Skeletal muscle tissue (tissue), 4 donors: ENCODE data around the gene LRRFIP1. TPM values are rescaled to one million over a fixed set of nuclear protein-coding genes. Genes with fewer than 3 reads are reported as not detected.

Experiments used
- H3K27ac ChIP-seq: one replicate; pipeline ENCODE4 v1.7.0; 2013; ENCODE audit warnings: mild to moderate bottlenecking, low read depth, low read length, inconsistent platforms
- H3K27me3 ChIP-seq, 3 donors: one replicate each; pipeline ENCODE4 v1.7.0; 2013; ENCODE audit warnings: low read length in 3 of 3; ENCODE audit not compliant: control insufficient read depth in 3 of 3, insufficient read depth in 3 of 3
- H3K36me3 ChIP-seq, 3 donors: one replicate each; pipeline ENCODE4 v1.7.0; 2013; ENCODE audit warnings: low read length in 3 of 3; ENCODE audit not compliant: control insufficient read depth in 3 of 3, insufficient read depth in 3 of 3
- H3K4me1 ChIP-seq, 3 donors: one replicate each; pipeline ENCODE4 v1.7.0; 2013; ENCODE audit warnings: low read length in 3 of 3, mild to moderate bottlenecking in 3 of 3; ENCODE audit not compliant: control insufficient read depth in 3 of 3, insufficient read depth in 3 of 3
- H3K4me3 ChIP-seq, 3 donors: one replicate each; pipeline ENCODE4 v1.7.0; 2013; ENCODE audit warnings: low read length in 3 of 3
- H3K9ac ChIP-seq, 3 donors: one replicate each; pipeline ENCODE4 v1.7.0; 2013; ENCODE audit warnings: low read length in 3 of 3, mild to moderate bottlenecking in 3 of 3, moderate library complexity in 2 of 3, low read depth in 1 of 3
- H3K9me3 ChIP-seq, 3 donors: one replicate each; pipeline ENCODE4 v1.7.0; 2013; ENCODE audit warnings: low read length in 3 of 3; ENCODE audit not compliant: control insufficient read depth in 3 of 3
- total RNA-seq: library from RNA; depleted of rRNA; stranded (reverse); fragments of >200 nt; gene quantifications from one replicate; pipeline ENCODE4 v1.2.3, GENCODE V29; 2014
- donor health status: Osteomylitis.

The LRRFIP1 gene
- total RNA-seq, 1 donor from 2014 or later = 65.8 TPM

DNA sequence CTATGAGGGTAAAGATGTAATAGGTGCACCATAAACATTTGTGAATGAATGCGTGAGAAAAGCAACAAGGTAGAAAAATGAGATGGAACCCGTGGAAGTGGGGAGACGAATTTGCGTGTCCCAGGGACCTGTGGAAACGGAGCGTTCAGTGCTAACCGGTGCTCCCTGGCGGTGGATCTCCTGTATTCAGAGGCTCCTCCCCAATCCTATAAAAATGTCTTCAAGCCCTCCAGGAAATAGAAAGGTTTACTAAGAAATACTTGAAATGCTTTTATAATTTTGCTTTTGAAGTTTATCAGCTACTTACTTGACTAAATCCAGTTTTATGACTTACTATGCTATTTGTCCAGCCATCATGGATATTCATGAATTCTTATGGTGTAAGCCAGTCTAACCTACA lies 108.4 kb downstream of the LRRFIP1 start:
- Histone ChIP-seq H3K27ac (peak overlapping the region; percentile 32), H3K9ac (no peak overlapping the region), H3K4me3 (no peak overlapping the region), H3K9me3 (no peaks in the 10 kb centered on the region), H3K27me3 (no peaks in the 10 kb centered on the region), H3K4me1 (peaks cover 69 to 81% (median 77%) of the 10 kb centered on the region in 3 donors), H3K36me3 (peaks cover 3 to 15% (median 11%) of the 10 kb centered on the region in 3 donors)

DNA sequence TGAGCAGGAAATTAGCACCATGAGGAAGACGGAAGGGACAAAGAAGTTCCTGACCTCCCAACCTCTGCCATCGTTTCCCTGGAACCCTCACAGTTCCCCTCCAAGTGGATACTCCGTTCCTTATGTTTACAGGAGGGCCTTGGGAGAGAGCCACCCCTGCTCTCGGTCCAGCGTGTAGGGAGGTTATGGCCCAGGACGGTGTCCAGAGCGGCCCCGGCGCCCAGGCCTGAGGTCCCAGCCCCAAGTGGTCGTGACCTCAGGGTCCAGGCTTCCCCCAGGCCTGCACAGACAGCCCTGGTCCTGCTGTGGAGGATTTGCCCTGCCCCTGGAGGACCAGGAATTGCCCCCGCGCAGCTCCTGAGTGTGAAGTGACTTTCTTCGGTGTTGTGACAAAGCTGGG lies 109.4 kb downstream of the LRRFIP1 start:
- no peaks in the 10 kb centered on the region for H3K9me3 ChIP-seq
- no peak overlapping the region for H3K4me3 ChIP-seq
- no peaks in the 10 kb centered on the region for H3K27me3 ChIP-seq
- H3K9ac ChIP-seq = peak overlapping the region in 1 of 3 donors; percentile 34
- peaks cover 3 to 18% (median 11%) of the 10 kb centered on the region in 3 donors for H3K36me3 ChIP-seq
- H3K27ac ChIP-seq = peak overlapping the region; percentile 88
- peaks cover 66 to 78% (median 72%) of the 10 kb centered on the region in 3 donors for H3K4me1 ChIP-seq

DNA sequence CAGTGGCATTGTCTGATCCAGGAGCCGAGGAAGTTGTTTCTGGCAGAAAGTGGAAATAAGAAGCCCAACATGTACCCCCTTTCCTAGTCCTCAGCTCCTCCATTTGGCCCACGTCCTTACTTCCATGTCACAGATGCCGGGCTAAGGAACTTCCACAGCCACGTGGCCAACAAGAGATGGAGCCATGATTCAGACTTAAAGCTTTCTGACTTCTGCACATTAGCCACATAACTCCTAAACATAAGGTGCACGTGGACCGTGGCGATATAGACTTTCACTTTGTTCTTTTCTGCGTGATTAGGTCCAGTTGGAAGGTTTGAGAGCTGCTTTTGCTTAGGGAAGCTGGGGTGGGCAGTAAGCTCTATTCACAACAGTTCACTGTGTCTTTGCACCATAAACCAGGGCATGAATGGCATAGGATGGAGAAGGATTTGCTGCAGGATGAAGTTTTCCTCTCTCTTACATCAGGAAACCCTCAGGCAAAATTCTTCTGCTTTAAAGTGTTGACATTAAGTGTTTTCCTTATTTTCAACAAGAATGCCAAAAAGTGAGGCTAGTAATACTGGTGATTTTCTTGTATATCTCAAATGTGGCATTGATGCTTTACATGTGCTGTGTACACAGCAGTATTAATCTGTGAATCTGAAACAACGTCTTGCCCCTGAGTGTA lies 109.9 kb downstream of the LRRFIP1 start:
- Histone ChIP-seq H3K27ac (peak overlapping the region; percentile 88), H3K36me3 (peaks cover 3 to 18% (median 11%) of the 10 kb centered on the region in 3 donors), H3K9ac (peak overlapping the region in 1 of 3 donors; percentile 34), H3K27me3 (no peaks in the 10 kb centered on the region), H3K9me3 (no peaks in the 10 kb centered on the region), H3K4me3 (no peak overlapping the region), H3K4me1 (peaks cover 66 to 77% (median 73%) of the 10 kb centered on the region in 3 donors)

DNA sequence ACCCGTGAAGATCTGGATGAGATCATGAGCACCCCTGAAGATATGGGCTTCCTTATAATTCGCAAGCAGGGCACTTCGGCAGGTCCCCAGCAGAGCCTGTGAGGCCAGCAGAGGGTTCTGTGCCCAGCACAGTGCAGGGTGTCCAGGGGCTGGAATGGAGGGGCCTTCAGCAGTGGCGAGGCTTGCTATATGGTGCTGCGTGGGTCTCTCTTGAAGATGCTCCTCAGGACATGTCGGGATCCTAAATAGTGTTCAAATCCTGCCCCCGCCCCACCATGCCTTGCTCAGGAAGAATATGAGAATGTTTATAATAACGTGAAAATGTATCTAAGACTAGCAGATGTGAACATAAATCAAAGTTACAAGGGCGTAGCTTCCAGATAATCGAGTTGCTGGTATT lies 110.9 kb downstream of the LRRFIP1 start:
- H3K27me3 ChIP-seq = no peaks in the 10 kb centered on the region
- no peaks in the 10 kb centered on the region for H3K9me3 ChIP-seq
- H3K4me1 ChIP-seq = peaks cover 61 to 74% (median 72%) of the 10 kb centered on the region in 3 donors
- no peak overlapping the region for H3K4me3 ChIP-seq
- peaks cover 4 to 18% (median 11%) of the 10 kb centered on the region in 3 donors for H3K36me3 ChIP-seq
- H3K27ac ChIP-seq = peak overlapping the region; percentile 88
- H3K9ac ChIP-seq = peak overlapping the region in 2 of 3 donors; percentile 63 to 74

DNA sequence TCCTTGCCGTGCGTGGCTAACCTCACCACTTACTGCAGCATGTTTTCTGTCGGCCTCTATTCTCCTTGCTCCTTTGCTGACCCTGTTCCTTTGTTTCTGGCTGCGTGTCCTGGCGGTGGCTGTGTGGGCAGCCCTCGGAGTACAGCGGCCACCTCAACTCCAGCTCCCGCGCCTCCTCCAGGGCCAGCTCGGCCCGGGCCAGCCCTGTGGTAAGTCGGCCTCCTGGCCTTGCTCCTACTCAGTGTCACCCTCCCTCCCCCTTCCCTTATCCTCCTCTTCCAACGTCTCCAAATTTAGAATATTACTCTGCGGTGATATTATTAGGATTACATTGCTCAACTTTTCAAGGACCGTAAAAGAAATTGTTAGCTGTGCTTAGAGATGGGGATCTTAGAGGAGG lies 111.7 kb downstream of the LRRFIP1 start:
- peaks cover 68 to 72% (median 71%) of the 10 kb centered on the region in 3 donors for H3K4me1 ChIP-seq
- H3K27ac ChIP-seq = peak overlapping the region; percentile 88
- H3K9me3 ChIP-seq = no peaks in the 10 kb centered on the region
- H3K36me3 ChIP-seq = peaks cover 5 to 18% (median 15%) of the 10 kb centered on the region in 3 donors
- H3K27me3 ChIP-seq = no peaks in the 10 kb centered on the region
- H3K9ac ChIP-seq = peak overlapping the region; percentile 63 to 74 (median 73)
- H3K4me3 ChIP-seq = peak overlapping the region in 2 of 3 donors; percentile 23 to 24

DNA sequence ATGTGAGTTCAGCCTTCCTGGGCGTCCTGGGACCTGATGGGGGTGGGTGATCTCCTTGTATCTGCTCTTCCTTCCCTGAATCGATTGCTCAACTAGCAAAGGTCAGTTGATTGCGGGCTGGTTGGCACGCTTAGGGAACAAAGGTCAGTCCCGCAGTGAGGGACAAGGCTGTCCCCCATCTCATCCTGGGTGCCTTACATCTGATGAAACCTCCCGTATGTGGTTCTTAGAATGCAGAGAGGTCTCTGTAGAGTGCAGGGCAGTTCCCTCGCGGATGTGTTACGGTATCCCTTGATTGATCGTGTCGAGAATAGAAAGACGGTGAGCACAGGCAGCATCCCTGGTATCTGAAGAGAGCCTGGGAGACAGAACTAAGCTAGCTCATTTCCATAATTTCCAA lies 114.8 kb downstream of the LRRFIP1 start:
- Histone ChIP-seq H3K9me3 (no peaks in the 10 kb centered on the region), H3K4me1 (peaks cover 63 to 67% (median 66%) of the 10 kb centered on the region in 3 donors), H3K36me3 (peaks cover 9 to 16% (median 14%) of the 10 kb centered on the region in 3 donors), H3K27me3 (no peaks in the 10 kb centered on the region), H3K4me3 (no peak overlapping the region), H3K9ac (no peak overlapping the region), H3K27ac (peak overlapping the region; percentile 45)

DNA sequence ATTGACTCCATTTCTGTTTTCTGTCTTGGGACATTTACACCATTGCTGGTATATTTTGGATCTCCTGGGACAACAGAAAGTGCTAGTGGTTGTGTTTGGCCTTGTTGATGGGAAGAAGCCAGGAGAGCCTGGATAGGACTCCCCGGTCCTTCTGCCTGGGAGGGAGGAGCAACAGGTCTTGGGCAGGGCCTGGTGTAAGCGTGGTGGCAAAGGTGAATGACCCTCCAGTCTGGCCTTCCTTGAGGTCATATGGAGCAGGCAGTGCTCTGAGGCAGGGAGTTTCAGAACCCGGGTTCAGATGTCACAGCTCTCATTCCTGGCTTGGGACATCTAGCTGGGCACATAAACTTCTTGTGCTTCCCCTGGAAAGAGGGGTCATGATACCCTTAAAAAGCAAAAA lies 115.2 kb downstream of the LRRFIP1 start:
- Histone ChIP-seq H3K27me3 (no peaks in the 10 kb centered on the region), H3K9me3 (no peaks in the 10 kb centered on the region), H3K9ac (no peak overlapping the region), H3K27ac (peak overlapping the region; percentile 45), H3K4me3 (no peak overlapping the region), H3K36me3 (peaks cover 12 to 19% (median 18%) of the 10 kb centered on the region in 3 donors), H3K4me1 (peaks cover 59 to 63% (median 62%) of the 10 kb centered on the region in 3 donors)

DNA sequence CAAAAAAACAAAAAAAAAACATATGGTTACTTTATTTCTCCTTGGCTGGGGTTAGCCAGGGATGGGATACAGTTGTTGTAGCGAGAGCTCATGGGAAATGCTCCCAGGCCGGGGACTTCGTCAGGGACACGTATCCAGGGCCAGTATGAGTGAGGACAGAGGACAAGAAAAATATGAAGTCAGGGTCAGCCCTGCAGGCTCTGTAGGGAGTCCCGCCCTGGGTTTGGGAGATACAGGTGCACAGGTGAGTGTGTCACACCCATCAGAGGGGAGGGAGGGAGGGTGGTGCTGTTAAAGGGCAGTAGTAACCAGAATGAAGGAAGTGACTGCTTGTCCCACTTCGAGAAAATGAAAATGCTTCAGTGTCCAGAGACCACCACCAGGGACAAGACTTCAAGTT lies 115.6 kb downstream of the LRRFIP1 start:
- Histone ChIP-seq H3K4me1 (peaks cover 55 to 59% (median 58%) of the 10 kb centered on the region in 3 donors), H3K27ac (peak overlapping the region; percentile 45)

DNA sequence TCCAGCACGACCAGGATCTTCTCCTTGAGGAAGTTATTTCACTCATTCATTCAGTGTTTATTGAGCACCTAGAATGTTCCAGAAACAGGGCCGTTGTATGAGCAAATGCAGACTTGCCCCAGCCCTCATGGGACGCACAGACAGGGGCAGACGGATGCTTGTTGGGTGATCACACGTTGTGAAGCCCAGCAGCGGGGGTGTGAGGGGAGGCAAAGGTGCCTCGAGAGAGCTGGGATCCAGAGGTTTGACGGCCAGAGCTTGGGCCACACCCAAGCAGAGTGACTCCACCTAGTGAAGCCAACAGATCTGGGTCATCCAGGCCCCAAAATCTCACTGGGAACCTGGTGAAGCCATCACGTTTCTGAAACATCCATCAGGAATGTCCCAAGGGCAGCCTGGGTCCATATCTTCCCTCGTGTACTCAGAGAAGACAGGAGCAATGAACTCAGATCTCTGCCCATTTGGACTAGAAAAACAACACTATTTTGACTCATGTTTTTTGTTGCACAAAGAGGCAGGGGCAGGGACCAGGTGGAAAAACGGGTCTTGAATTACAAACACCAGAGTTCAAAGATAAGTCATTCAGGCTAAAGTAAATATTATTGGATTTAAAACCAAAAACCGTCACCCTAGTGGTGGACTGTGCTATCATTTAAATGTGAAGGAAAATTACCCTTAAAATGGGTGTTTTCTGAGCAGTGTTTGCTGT lies 116.3 kb downstream of the LRRFIP1 start:
- no peaks in the 10 kb centered on the region for H3K9me3 ChIP-seq
- no peaks in the 10 kb centered on the region for H3K27me3 ChIP-seq
- peak overlapping the region in 2 of 3 donors; percentile 35 to 40 for H3K9ac ChIP-seq
- H3K27ac ChIP-seq = peak overlapping the region; percentile 46
- H3K4me3 ChIP-seq = no peak overlapping the region
- H3K36me3 ChIP-seq = peaks cover 16 to 26% (median 24%) of the 10 kb centered on the region in 3 donors
- H3K4me1 ChIP-seq = peaks cover 48 to 52% (median 51%) of the 10 kb centered on the region in 3 donors

More for the DNA sequence above, 115.6 kb downstream of the LRRFIP1 start:
- Histone ChIP-seq H3K4me3 (no peak overlapping the region), H3K9ac (peak overlapping the region in 1 of 3 donors; percentile 25), H3K9me3 (no peaks in the 10 kb centered on the region), H3K27me3 (no peaks in the 10 kb centered on the region), H3K36me3 (peaks cover 12 to 22% (median 18%) of the 10 kb centered on the region in 3 donors)

DNA sequence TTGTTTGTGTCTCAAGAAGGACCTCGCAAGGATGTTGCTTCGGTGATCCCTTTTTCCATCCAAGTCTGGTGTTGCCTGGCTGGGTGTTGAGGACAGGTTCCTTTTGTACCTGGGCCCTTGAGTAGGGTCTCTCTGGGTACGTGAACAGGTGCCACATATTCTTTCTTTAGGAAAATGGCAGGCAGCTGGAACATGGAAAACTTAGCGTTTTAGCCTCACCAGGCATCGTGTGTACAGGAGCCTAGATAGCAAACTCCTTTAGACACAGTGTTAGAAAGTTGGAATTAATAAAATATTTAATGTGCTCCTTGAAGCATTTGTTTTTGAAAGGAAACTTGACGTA lies 116.9 kb downstream of the LRRFIP1 start:
- no peak overlapping the region for H3K4me3 ChIP-seq
- no peaks in the 10 kb centered on the region for H3K9me3 ChIP-seq
- H3K9ac ChIP-seq = peak overlapping the region in 2 of 3 donors; percentile 35 to 40
- H3K4me1 ChIP-seq = peaks cover 43 to 48% (median 46%) of the 10 kb centered on the region in 3 donors
- no peaks in the 10 kb centered on the region for H3K27me3 ChIP-seq
- H3K36me3 ChIP-seq = peaks cover 21 to 31% (median 29%) of the 10 kb centered on the region in 3 donors
- H3K27ac ChIP-seq = peak overlapping the region; percentile 46
